ENCODE measurements around the gene DHRS12.

The DHRS12 gene

GRCh38 chr13:51747438-51748434 lies 56.2 kb downstream of the DHRS12 start:
- no peak for DNase-seq

GRCh38 chr13:51746802-51747201 lies 57.2 kb downstream of the DHRS12 start:
- no peak for DNase-seq

- DNase-seq = no peak
These were observed 58.7 kb downstream of the DHRS12 start for GRCh38 chr13:51745243-51745642.

- no peak for DNase-seq
These were observed 61.4 kb downstream of the DHRS12 start for GRCh38 chr13:51742611-51743010.

- DNase-seq = no peak
These were observed 61.9 kb downstream of the DHRS12 start for GRCh38 chr13:51742031-51742430.

GRCh38 chr13:51740698-51741097 lies 63.3 kb downstream of the DHRS12 start:
- DNase-seq = no peak

GRCh38 chr13:51739027-51739764 lies 64.8 kb downstream of the DHRS12 start:
- no peak for DNase-seq

GRCh38 chr13:51738226-51738905 lies 65.6 kb downstream of the DHRS12 start:
- DNase-seq = no peak

GRCh38 chr13:51737609-51738008 lies 66.4 kb downstream of the DHRS12 start:
- DNase-seq = no peak

- DNase-seq = no peak
These were observed 69.2 kb downstream of the DHRS12 start for GRCh38 chr13:51734786-51735185.

- DNase-seq = no peak
These were observed 70.3 kb downstream of the DHRS12 start for GRCh38 chr13:51733374-51734298.

- no peak for DNase-seq
These were observed 72.2 kb downstream of the DHRS12 start for GRCh38 chr13:51731759-51732158.

- DNase-seq = no peak
These were observed 73.0 kb downstream of the DHRS12 start for GRCh38 chr13:51730927-51731326.

GRCh38 chr13:51729866-51730553 lies 74.0 kb downstream of the DHRS12 start:
- no peak for DNase-seq

GRCh38 chr13:51728972-51729371 lies 75.0 kb downstream of the DHRS12 start:
- DNase-seq = no peak

GRCh38 chr13:51728275-51728673 lies 75.7 kb downstream of the DHRS12 start:
- DNase-seq = no peak

- DNase-seq = no peak
These were observed 76.2 kb downstream of the DHRS12 start for GRCh38 chr13:51727634-51728274.

GRCh38 chr13:51726446-51727193 lies 77.3 kb downstream of the DHRS12 start:
- DNase-seq = no peak

GRCh38 chr13:51724721-51725120 lies 79.2 kb downstream of the DHRS12 start:
- DNase-seq = no peak

- DNase-seq = no peak
These were observed 80.4 kb downstream of the DHRS12 start for GRCh38 chr13:51723529-51723928.
